Hepatic stellate cell (primary cell): ENCODE measurements around the gene ANKRD33B.

Experiments
- DNase-seq: peaks from one replicate; pipeline ENCODE4 v3.0.0; 2011; ENCODE audit warnings: low spot score

ANKRD33B gene

DNA sequence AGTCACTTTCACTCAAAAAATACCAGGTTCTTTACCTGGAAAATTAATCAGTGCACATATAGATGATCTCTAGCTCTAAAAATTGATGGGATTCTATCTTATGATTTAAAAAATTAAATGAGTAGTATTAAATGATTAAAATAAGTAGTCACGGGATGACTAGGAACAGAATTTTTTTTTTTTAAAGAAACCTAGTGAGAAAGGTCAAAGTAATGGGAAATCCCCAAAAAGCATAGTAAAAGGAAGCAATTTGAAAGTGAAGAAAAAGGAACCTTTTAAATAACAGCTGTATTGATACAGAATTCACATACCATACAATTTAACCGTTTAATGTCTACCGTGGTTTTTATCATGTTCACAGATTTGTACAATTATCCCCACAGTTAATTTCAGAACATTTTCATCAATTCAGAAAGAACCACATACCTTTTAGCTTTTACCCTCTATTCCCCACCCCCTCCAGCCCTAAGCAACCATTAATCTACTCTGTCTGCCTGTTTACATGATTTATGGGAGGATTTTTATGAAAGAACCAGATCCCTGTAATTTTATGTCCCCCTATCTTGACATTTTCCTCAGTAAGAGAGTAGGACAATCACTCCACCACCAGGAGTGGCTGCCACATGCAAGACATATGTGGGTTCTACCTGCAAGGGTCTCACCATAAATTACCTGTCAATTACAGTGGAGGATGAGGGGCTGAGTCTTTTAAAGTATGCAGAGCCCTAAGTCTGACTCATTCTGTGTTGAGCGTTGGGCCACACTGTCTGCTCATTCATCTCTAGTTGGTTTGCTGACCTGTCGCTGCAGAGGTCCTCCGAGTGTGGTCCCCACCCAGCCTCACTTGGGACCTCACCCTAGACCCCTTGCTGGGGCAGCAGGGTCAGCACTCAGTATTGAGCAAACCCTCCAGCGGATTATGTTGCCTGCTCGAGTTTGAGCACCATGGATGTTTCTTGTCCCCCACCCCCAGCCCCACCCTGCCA is 16.0 kb downstream of the ANKRD33B start:
- no peak for DNase-seq

DNA sequence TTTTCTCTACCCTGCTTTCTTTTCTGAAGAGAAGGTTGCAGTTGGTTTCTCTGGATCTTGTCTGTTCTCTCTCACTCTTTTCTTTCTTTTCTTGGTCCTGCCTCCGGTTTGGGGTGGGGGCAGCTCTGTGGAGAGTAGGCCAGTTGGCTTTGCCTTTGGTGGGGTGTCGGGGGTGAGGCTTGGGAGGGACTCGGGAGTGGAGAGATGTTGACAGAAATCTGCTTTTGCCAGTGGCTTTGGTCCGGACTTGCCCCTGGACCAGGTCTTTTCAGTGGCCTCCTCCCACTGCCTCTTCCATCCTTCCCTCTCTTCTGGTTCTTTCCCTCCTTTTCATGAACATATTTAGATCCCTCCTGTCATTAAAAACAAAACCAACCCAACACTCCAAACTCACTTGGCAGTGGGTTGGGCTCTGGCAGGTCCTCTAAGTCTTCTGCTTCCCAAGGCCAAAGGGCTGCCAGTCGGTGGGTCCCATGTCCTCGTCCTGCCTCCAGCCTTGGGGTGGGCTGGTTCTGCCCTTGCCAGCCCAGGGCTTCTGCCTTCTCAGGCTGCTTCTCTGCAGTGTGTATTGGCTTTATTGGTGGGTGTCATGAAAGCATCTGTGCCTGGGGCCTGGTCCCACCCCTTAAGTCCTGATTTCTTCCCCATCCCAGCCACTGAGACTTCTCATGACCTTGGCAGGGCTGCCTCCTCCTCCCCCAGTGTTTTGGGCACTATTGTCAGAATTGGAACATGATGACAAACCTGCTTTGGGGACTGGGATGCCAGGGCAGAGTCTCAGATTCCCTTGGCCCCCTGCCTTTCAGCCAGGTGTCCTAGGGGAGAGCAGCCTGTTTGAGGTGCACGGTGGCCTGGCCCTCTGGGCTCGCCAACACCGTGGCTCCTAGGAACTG is 16.9 kb downstream of the ANKRD33B start:
- no peak for DNase-seq

DNA sequence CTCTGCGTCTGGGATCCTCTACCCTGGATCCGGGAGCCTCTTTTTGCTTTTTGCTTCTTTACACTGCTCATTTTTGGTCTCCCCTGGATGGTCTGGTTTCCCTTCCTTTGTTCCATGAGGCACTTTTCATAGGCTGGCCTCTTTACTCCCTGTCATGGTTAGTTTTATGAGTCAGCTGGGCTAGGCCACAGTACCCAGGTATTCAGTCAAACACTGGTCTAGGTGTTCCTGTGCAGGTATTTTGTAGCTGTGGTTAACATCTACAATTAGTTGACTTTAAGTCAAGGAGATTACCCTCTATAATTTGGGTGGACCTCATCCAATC is 17.5 kb downstream of the ANKRD33B start:
- DNase-seq, result no peak

DNA sequence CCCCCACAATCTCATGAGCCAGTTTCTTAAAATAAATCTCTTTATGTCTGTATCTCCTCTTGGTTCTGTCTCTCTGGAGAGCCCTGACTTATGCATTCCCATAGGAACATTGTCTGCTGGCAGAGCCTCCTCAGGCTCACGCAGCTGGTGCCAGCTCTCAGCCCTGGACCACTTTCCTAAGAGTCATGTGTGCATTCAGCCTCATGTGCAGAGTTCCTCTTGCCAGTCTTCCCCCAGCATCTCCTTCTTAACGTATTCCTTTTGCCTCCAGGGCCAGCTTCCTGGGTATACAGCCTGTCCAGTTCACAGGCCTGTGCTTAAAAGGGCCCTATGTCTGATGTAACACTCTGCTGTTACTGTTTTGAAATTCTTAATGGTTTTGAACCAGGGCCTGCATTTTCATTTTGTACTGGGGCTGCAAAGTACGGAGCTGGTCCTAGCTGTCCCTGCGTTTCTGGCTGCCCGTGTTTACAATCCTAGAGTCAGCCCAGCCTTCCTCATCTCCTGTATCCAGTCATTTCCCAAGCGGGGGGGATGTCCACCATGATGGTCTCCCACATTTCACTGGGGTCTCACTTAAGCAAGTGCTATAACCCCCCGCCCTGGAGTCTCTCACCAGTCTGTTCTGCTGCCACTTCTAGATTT is 18.1 kb downstream of the ANKRD33B start:
- DNase-seq, result no peak

DNA sequence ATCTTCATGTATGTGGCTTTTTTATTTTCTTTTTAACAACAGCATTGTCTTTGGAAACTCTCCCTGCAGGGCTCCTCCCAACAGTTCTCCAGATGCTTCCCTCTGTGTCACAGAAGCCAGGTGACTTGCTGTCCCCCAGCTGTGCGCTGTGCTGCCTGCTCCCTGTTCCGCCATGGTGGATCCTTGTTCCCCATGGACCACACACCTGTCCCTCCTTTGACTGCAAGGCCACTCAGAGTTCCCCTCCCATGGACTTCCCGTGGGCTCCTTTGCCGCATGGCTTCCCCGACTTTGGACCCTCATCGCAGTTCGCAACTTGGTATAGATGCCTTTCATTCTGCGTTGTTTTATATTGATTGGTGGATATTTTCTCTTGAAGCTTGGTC is 18.6 kb downstream of the ANKRD33B start:
- DNase-seq, result no peak

DNA sequence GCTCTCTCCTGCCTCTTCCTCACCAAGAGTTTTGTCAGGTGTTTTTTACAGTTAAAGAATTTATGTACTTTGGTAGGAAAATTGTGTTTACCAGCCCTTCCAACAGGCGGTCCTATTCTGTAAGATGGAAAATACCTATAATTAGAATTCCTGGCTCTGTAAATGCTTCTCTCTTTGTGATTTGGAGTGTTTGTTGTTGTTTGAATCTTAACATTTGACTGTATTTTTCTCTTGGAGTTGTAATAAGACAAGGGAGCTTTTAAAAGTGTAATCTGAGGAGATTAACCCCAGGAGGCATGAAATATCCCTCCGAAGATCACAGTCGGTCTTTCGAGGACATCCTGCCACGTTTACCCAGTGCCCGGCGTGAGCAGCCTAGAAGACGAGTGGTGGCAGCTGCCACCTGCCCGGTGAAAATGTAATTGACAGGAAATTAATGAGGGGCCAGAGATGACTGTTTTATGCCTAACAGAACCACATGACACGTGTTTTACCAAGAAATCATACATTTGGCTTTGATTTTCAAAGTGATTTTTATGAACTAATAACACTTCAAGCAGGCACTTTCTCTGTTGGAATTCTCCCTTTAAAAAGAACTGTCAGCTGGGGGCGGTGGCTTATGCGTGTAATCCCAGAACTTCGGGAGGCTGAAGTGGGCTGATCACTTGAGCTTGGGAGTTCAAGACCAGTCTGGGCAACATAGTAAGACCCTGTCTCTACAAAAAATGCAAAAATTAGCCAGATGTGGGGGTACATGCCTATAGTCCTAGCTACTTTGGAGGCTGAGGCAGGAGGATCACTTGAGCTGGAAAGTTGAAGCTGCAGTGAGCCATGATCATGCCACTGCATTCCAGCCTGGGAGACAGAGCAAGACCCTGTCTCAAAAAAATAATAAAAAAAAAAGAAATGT is 20.0 kb downstream of the ANKRD33B start:
- DNase-seq, result no peak

DNA sequence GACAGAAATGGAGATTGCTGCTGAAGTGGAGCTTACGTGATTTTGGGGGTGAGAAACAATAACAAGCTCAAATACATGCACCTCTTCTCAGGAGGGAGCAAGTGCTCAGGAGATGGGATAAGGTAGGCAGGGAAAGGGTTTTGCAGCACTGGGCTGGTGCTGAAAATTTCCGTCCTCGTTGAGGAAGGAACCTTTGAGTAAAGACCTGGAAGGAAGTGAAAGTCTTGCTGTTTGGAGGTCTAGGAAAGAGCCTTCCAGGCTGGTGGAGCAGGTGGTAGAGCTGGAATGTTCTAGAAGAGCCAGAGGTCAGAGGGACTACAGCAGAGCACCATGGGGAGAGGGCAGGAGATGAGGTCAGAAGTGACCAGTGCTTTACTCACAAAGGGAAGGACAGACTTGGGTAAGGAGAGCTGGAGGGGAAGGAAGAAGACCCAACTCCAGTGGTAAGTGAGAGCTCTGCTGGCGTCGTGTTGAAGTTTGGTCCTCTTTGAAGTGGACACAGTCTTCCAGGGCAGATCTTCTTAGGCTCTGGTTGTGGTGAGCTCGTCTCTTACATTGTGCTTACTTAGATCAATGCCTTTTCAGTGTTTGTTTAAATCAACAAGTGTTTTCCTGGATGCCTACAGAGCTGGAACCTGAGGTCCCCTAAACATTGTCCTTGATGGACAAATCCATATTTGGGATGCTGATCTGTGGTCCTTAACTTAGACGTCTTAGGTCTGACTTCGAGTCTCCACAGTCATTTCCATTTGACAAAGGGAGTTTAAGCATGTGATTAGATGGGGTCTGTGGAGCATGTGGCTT is 21.0 kb downstream of the ANKRD33B start:
- no peak for DNase-seq

DNA sequence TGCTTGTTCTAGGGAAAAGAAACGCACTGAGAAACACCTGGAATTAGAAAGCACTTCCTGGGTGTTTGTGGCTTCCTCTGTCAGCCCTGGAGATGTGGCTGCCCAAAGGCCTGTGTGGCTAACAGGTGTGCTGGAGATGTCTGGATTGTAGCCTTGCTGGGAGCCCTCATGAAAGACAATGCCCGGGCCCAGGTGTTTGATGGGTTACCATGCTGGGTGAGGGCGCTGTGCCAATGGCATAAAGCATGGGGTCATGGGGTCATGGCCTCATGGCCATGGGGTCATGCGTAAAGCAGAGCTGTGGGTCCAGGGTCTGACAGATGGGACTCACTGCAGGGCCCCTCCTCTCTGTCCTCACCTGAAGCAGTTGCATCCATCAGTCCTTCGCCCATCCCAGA is 21.6 kb downstream of the ANKRD33B start:
- no peak for DNase-seq

DNA sequence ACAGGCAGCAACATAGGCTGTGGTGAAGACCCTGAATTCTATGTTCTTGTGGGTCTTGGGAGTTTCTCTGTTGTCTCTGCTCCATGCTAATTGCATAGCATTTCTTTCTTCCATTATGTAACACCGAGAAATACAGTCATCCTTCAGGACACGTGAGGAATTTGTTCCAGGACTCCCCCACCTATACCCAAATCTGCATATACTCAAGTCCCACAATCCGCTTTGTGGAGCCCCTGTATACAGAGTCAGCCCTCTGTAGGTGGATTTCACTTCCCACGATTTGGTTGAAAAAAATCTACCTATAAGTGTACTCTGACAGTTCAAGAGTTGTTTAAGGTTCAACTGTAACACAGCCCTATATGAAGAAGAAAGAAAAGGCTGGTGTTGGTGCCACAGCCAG is 22.1 kb downstream of the ANKRD33B start:
- no peak for DNase-seq

DNA sequence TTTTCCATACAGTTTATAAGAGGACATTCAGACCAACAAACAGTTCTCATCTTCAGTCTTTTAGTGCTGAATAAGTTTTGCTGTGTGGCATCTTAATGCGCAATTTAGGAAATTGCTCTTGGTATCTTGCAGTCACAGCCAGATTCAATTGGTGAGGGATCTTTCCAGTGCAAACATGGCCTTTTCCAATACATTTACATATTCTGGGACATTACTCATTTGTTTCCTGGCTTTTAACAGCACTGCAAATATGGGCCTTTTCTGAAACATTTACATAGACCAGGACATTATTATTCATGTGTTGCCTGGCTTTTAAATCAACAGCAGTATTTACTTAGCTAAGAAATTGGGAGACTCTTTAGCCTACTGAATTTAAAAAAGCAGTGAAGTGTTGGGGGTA is 22.7 kb downstream of the ANKRD33B start:
- no peak for DNase-seq

DNA sequence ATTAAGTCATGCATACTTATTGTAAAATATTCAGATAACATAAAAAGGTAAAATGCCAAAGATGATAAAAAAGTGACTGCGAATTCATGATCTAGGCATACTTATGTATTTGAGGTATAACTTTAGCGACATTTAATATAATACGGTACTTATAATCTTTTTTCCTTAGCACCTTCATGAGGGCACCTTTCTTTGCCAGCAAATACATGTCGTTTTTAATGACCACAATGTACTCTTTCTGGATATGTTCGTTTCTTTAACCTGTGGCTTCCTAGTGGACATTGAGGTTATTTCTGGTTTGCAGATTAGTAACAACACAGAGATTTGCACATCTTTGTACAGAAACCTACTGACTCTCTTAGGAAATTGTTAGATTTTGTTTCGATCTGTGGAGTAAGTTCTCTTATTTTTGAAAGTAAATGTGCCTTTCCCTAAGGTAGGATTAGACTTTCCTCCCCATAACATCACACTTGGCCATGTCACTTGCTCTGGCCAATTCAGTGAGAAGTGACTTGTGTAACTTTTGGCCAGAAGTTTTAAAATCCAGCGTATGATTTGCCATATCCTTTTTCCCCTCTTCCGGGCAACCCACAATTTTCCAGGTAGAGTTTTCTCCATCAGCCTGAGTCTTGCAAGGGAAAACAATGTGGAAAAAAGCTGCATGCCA is 24.4 kb downstream of the ANKRD33B start:
- DNase-seq, result no peak

DNA sequence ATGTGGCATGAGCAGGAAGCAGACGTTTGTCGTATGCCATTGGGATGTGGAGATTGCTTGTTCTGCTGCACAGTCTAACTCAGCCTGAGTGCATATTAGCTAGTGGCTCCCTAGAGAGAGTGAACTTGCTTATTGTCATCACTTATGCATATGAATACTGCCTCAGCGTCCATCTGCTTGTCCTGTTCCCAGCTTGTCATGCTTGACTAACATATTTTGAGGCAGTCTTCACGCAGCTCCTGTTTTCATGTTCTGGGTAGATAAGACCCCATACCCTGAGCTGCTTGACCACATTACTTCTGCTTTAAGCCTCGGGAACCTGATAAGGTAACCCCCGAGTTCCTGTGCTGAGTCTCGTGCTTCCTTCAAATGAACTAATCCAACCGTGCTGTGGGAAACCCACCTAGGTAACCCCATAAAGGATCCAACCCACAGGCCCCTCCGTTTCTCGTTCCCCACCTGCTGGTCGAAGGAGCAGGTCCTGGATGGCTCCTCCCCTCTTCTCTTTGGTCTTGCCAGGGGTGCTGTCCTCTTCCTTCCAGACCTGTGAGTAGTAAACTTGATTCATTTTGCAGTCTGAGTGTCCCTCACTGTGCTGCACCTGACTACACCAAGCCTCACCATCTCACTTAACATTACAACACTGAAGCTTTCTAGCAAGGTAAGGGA is 25.0 kb downstream of the ANKRD33B start:
- DNase-seq, result no peak

DNA sequence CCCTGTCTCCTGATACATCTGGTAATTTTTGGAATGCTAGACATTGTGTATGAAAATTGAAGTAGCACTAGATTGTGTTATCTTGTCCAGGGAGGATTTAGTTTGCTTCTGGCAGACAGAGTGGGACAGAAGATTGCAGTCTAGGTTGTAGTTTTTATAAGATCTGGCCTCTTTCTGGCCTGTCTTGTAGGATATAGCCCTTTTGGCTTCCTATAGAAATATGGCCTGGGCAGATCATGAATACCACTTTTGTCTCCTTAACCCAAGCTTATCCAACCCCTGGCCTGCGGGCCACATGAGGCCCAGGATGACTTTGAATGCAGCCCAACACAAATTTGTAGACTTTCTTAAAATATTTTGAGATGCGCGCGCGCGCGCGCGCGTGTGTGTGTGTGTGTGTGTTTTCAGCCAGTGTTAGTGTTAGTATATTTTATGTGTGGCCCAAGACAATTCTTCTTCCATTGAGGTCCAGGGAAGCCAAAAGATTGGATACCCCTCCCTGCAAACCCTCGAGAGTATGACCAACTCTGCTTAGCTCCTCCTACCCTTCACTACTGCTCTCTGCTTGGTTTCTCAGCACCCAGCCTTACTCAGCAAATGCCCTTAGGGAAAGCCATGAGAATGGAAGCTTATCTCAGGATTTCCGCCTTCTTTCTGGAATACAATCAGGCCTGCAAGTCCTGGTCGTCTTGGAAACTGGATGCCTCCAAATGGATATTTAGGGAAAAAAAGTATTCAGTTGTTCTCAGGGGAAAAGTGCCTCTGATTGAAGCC is 26.5 kb downstream of the ANKRD33B start:
- no peak for DNase-seq

DNA sequence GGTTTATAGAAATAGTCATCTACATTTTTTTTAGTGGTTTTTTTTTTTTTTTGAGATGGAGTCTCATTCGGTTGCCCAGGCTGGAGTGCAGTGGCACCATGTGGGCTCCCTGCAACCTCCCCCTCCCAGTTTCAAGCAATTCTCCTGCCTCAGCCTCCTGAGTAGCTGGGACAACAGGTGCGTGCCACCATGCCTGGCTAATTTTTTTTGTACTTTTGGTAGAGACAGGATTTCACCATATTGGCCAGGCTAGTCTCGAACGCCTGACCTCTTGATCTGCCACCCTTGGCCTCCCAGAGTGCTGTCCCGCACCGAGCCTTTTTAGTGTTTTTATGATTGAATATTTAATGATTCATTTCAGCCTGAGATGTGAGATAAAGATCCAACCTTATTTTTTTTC is 27.3 kb downstream of the ANKRD33B start:
- DNase-seq, result no peak

DNA sequence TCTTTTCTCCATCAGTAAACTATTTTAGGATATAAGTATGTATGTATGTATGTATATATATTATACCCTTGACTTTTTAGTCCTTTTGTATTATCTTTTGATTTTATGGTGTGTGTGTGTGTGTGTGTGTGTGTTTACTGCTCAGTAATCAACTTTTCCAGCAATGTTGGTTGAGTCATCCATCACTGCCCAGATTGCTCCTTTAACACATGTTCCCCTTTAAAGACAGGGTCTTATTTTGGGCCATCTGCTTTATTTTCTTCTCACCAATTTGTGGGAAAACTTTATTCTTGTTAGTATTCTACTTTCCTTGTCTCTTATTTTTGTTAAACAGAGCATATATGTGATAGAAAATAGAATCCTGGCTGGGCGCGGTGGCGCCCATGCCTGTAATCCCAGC is 28.1 kb downstream of the ANKRD33B start:
- DNase-seq, result no peak

DNA sequence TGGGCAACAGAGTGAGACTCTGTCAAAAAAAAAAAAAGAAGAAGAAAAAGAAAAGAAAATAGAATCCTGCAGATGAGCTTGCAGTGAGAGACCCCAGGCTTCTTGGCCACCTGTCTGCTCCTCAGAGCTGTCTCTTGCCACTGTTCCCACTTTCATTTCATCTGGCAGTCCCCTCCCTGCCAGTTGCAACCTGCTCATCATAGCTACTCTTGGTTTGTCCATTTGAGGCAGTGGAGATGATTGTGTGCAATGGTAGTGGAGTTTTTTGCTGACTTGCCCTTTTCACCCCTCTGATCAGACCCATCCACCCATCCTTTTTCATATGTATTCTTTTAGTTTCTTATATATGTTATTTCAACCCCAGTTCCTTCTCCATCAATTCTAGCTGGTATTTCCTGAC is 28.7 kb downstream of the ANKRD33B start:
- no peak for DNase-seq

DNA sequence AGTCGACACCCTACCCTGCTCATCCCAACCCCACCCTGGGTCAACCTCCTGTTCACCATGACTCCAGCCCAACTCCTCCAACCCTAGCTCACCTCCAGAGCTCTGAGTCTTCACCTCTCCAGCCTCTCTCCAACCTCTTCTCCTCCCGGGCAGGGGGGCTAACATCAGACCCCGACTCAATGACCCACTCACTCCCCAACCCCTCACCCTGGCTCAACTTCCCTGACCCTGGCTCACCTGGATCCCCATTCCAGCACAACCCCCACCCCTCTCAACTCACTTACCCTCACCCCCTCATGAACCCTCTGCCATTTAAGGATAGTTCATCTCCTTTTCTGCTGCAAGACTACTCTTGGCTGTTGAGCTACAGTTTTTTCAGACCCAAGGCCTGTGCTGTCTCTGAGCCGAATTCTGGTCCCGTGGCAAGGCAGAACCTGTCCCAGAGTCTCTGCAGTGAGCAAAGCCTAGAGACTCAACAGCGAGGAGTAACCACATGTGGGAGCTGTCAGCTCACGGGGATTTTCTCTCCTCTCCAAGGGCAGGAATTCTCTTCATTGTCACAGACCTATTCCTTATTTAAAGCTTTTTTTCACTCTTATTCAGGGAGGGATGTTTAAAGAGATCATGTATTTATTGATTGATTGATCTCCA is 29.8 kb downstream of the ANKRD33B start:
- DNase-seq, result no peak

DNA sequence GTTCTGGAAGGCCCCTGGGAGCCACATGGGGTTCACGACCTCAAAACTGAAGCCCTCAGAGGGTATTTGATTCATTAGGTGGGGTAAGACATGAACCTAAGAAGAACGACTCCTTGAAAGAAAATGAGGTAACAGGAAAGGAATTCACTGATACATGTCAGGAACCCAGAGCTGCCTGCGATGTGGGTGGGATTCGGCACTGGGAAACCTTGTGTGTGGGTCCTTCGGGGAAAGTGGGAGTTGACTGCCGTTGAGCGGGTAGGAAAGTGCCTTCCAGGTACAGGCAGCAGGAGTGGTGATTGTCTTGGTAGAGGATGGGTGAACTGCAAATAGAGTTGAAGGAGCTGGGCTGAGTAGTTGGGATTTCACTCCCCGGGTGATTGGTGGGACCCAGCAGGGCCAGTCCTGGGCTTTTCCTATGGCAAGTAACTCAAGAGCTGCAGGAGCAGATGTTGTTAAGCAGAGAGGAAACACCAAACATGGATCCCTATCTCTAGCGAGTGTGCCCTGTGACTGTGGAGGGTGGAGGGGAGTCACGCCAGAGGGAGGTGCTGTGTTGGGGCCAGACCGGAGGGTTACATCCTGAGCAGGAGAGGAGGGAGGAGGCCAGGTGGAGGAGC is 30.8 kb downstream of the ANKRD33B start:
- DNase-seq, result no peak
